KOPT-K1 (cell line): ENCODE measurements around the gene BTLA.
"Not testable (repeated sequence)": the region's sequence is repeated elsewhere in the genome, so short reads cannot be mapped to it uniquely, and the experiment has no call there.

Experiments
- H3K27ac ChIP-seq: fragments of 200-600 bp; sonication (generic); 2 replicates; pipeline ENCODE4 v1.5.1; 2016; ENCODE audit warnings: antibody characterized with exemption, mild to moderate bottlenecking, low read depth, low read length; ENCODE audit not compliant: poor library complexity, severe bottlenecking
- H3K36me3 ChIP-seq: fragments of 200-600 bp; sonication (generic); 2 replicates; pipeline ENCODE4 v1.5.1; 2017; ENCODE audit warnings: antibody characterized with exemption, mild to moderate bottlenecking, low read length, moderate library complexity; ENCODE audit not compliant: insufficient read depth
- H3K9me3 ChIP-seq: fragments of 200-600 bp; sonication (generic); 2 replicates; pipeline ENCODE4 v1.5.1; 2017; ENCODE audit warnings: antibody characterized with exemption, low read length, mild to moderate bottlenecking; ENCODE audit not compliant: insufficient read depth, poor library complexity, severe bottlenecking

The BTLA gene

GRCh38 chr3:112437146-112438022 lies 61.9 kb downstream of the BTLA start:
- Histone ChIP-seq H3K36me3 (no peaks in the 10 kb centered on the region), H3K27ac (no peak overlapping the region), H3K9me3 (no peaks in the 10 kb centered on the region)

GRCh38 chr3:112429960-112430359 lies 69.3 kb downstream of the BTLA start:
- Histone ChIP-seq H3K27ac (no peak overlapping the region), H3K9me3 (no peaks in the 10 kb centered on the region), H3K36me3 (no peaks in the 10 kb centered on the region)

- Histone ChIP-seq H3K36me3 (no peaks in the 10 kb centered on the region), H3K9me3 (no peaks in the 10 kb centered on the region), H3K27ac (no peak overlapping the region)
These were observed 72.1 kb downstream of the BTLA start for GRCh38 chr3:112427123-112427522.

- no peaks in the 10 kb centered on the region for H3K9me3 ChIP-seq
- no peaks in the 10 kb centered on the region for H3K36me3 ChIP-seq
These were observed 73.2 kb downstream of the BTLA start for GRCh38 chr3:112425858-112426750.

GRCh38 chr3:112425382-112425781 lies 73.9 kb downstream of the BTLA start:
- no peak overlapping the region for H3K27ac ChIP-seq
- H3K9me3 ChIP-seq, result no peaks in the 10 kb centered on the region
- no peaks in the 10 kb centered on the region for H3K36me3 ChIP-seq

More at GRCh38 chr3:112425858-112426750, 73.2 kb downstream of the BTLA start:
- H3K27ac ChIP-seq, result no peak overlapping the region

GRCh38 chr3:112424394-112424793 lies 74.9 kb downstream of the BTLA start:
- no peak overlapping the region for H3K27ac ChIP-seq

GRCh38 chr3:112422921-112423320 lies 76.4 kb downstream of the BTLA start:
- not testable (repeated sequence) for H3K9me3 ChIP-seq, H3K36me3 ChIP-seq, H3K27ac ChIP-seq

More at GRCh38 chr3:112424394-112424793, 74.9 kb downstream of the BTLA start:
- Histone ChIP-seq H3K9me3 (no peaks in the 10 kb centered on the region), H3K36me3 (no peaks in the 10 kb centered on the region)

GRCh38 chr3:112418526-112418925 lies 80.7 kb downstream of the BTLA start:
- H3K27ac ChIP-seq, H3K36me3 ChIP-seq, H3K9me3 ChIP-seq: not testable (repeated sequence)

- no peaks in the 10 kb centered on the region for H3K9me3 ChIP-seq
- no peaks in the 10 kb centered on the region for H3K36me3 ChIP-seq
- H3K27ac ChIP-seq, result no peak overlapping the region
These were observed 81.5 kb downstream of the BTLA start for GRCh38 chr3:112417696-112418318.

- Histone ChIP-seq H3K36me3 (no peaks in the 10 kb centered on the region), H3K27ac (no peak overlapping the region), H3K9me3 (no peaks in the 10 kb centered on the region)
These were observed 82.7 kb downstream of the BTLA start for GRCh38 chr3:112416391-112417212.

- Histone ChIP-seq H3K9me3 (no peaks in the 10 kb centered on the region), H3K36me3 (no peaks in the 10 kb centered on the region), H3K27ac (no peak overlapping the region)
These were observed 83.9 kb downstream of the BTLA start for GRCh38 chr3:112415390-112415789.
